Loucy (cell line): ENCODE measurements around the gene RND2.

Source experiments
- H2AFZ ChIP-seq: fragments of 200-600 bp; sonication (generic); 2 replicates; pipeline ENCODE4 v1.6.0; 2016; ENCODE audit warnings: antibody characterized with exemption, mild to moderate bottlenecking, low read length, moderate library complexity
- H3F3A ChIP-seq: fragments of 200-600 bp; 2 replicates; pipeline ENCODE4 v1.6.0; 2016; ENCODE audit warnings: antibody characterized with exemption, low read depth, mild to moderate bottlenecking
- H3K27me3 ChIP-seq: fragments of 200-600 bp; sonication (generic); 2 replicates; pipeline ENCODE4 v1.6.1; 2014; ENCODE audit warnings: low read length, mild to moderate bottlenecking; ENCODE audit not compliant: insufficient read depth, poor library complexity, severe bottlenecking
- H3K36me3 ChIP-seq: fragments of 200-600 bp; sonication (generic); 2 replicates; pipeline ENCODE4 v1.6.1; 2016; ENCODE audit warnings: low read length; ENCODE audit not compliant: insufficient read depth
- H3K4me1 ChIP-seq: fragments of 200-600 bp; sonication (generic); 2 replicates; pipeline ENCODE4 v1.5.1; 2014; ENCODE audit warnings: low read length, mild to moderate bottlenecking; ENCODE audit not compliant: insufficient read depth, poor library complexity, severe bottlenecking
- H3K4me2 ChIP-seq: fragments of 200-600 bp; sonication (generic); 2 replicates; pipeline ENCODE4 v1.6.0; 2014; ENCODE audit warnings: antibody characterized with exemption, low read length, low read depth, mild to moderate bottlenecking; ENCODE audit not compliant: poor library complexity, severe bottlenecking
- H3K4me3 ChIP-seq: fragments of 200-600 bp; sonication (generic); 2 replicates; pipeline ENCODE4 v1.5.1; 2014; ENCODE audit warnings: low read length, mild to moderate bottlenecking, mixed read lengths; ENCODE audit not compliant: poor library complexity, severe bottlenecking
- H3K79me2 ChIP-seq: fragments of 200-600 bp; sonication (generic); 2 replicates; pipeline ENCODE4 v1.6.1; 2014; ENCODE audit warnings: low read length; ENCODE audit not compliant: insufficient read depth
- H3K9ac ChIP-seq: fragments of 200-600 bp; sonication (generic); 2 replicates; pipeline ENCODE4 v1.6.0; 2014; ENCODE audit warnings: mild to moderate bottlenecking, low read depth, low read length, moderate library complexity; ENCODE audit not compliant: poor library complexity, severe bottlenecking
- H3K9me2 ChIP-seq: fragments of 200-600 bp; sonication (generic); replicated peaks from 2 replicates; pipeline ENCODE4 v1.6.1; 2016; ENCODE audit warnings: low read depth, low read length, mixed read lengths
- H3K9me3 ChIP-seq: fragments of 200-600 bp; sonication (generic); 2 replicates; pipeline ENCODE4 v1.6.1; 2014; ENCODE audit warnings: mild to moderate bottlenecking, antibody characterized with exemption, low read length, low read depth; ENCODE audit not compliant: insufficient read depth
- H4K20me1 ChIP-seq: fragments of 200-600 bp; sonication (generic); 2 replicates; pipeline ENCODE4 v1.6.0; 2014; ENCODE audit warnings: antibody characterized with exemption, low read length, mild to moderate bottlenecking; ENCODE audit not compliant: insufficient read depth, poor library complexity, severe bottlenecking
- CTCF ChIP-seq: fragments of 200-600 bp; sonication (generic); conservative IDR thresholded peaks from 2 replicates; pipeline ENCODE4 v1.5.1; 2014; ENCODE audit warnings: mild to moderate bottlenecking, antibody characterized with exemption, low read length
- EZH2phosphoT487 ChIP-seq: fragments of 200-600 bp; IDR thresholded peaks from 2 replicates; pipeline ENCODE4 v1.6.1; 2018; ENCODE audit warnings: antibody characterized with exemption, mild to moderate bottlenecking, moderate library complexity, borderline replicate concordance

RND2 gene

GRCh38 chr17:43025290-43025657 is 243 bp downstream of the RND2 start:
- H2AFZ ChIP-seq, result no peak overlapping the region
- no peaks in the 10 kb centered on the region for H3K9me3 ChIP-seq
- peaks cover 11% of the 10 kb centered on the region; the same call in 1 of the 2 replicates for H3F3A ChIP-seq
- no peak overlapping the region for H3K4me3 ChIP-seq
- no peaks in the 10 kb centered on the region for H3K9me2 ChIP-seq
- peaks cover 6% of the 10 kb centered on the region for H4K20me1 ChIP-seq
- no peaks in the 10 kb centered on the region for H3K27me3 ChIP-seq
- H3K79me2 ChIP-seq, result peaks cover 16% of the 10 kb centered on the region
- H3K36me3 ChIP-seq, result no peaks in the 10 kb centered on the region
- H3K9ac ChIP-seq, result no peak overlapping the region
- no peak overlapping the region for H3K4me2 ChIP-seq
- TF ChIP-seq CTCF, result no peak
- no peak for TF ChIP-seq EZH2phosphoT487
- H3K4me1 ChIP-seq, result peaks cover 25% of the 10 kb centered on the region

- H3K36me3 ChIP-seq, result no peaks in the 10 kb centered on the region
- no peaks in the 10 kb centered on the region for H3K9me3 ChIP-seq
- H3K9ac ChIP-seq, result no peak overlapping the region
- H3K27me3 ChIP-seq, result no peaks in the 10 kb centered on the region
- H3K4me2 ChIP-seq, result no peak overlapping the region
- H4K20me1 ChIP-seq, result peaks cover under 1% of the 10 kb centered on the region
- H3F3A ChIP-seq, result peaks cover 11% of the 10 kb centered on the region; the same call in 1 of the 2 replicates
- H3K79me2 ChIP-seq, result peaks cover 9% of the 10 kb centered on the region
- H3K4me3 ChIP-seq, result no peak overlapping the region
- no peak overlapping the region for H2AFZ ChIP-seq
- no peaks in the 10 kb centered on the region for H3K9me2 ChIP-seq
- H3K4me1 ChIP-seq, result peaks cover 19% of the 10 kb centered on the region
- TF ChIP-seq CTCF (no peak), EZH2phosphoT487 (no peak)
These were observed 921 bp downstream of the RND2 start for GRCh38 chr17:43025766-43026537.

- H2AFZ ChIP-seq, result no peak overlapping the region
- H3K9me2 ChIP-seq, result no peaks in the 10 kb centered on the region
- peaks cover 11% of the 10 kb centered on the region; the same call in 1 of the 2 replicates for H3F3A ChIP-seq
- no peak overlapping the region for H3K9ac ChIP-seq
- no peaks in the 10 kb centered on the region for H3K36me3 ChIP-seq
- H3K27me3 ChIP-seq, result no peaks in the 10 kb centered on the region
- H3K4me3 ChIP-seq, result no peak overlapping the region
- no peaks in the 10 kb centered on the region for H3K9me3 ChIP-seq
- peaks cover 17% of the 10 kb centered on the region for H3K4me1 ChIP-seq
- no peaks in the 10 kb centered on the region for H4K20me1 ChIP-seq
- H3K4me2 ChIP-seq, result no peak overlapping the region
- no peak for TF ChIP-seq EZH2phosphoT487
- TF ChIP-seq CTCF, result no peak
- peaks cover 4% of the 10 kb centered on the region; the same call in 1 of the 2 replicates for H3K79me2 ChIP-seq
These were observed 1.6 kb downstream of the RND2 start for GRCh38 chr17:43026595-43026994.
